HepG2 (cell line): Measurements from ENCODE around the gene RSPRY1. TPM values are rescaled to one million over a fixed set of nuclear protein-coding genes. Genes with fewer than 3 reads are reported as not detected.
A peak's percentile ranks its signal among the peaks of the same experiment; 100 is the strongest.

ENCODE experiments used
- CENPX ChIP-seq: sonication (generic); formaldehyde crosslinking; IDR thresholded peaks from 2 replicates; pipeline ENCODE4 v1.9.0; 2021; ENCODE audit warnings: mild to moderate bottlenecking, missing genetic modification reagents, moderate library complexity
- FOXC1 ChIP-seq: sonication (generic); formaldehyde crosslinking; IDR thresholded peaks from 2 replicates; pipeline ENCODE4 v1.8.0; 2022; ENCODE audit warnings: mild to moderate bottlenecking, missing genetic modification reagents, borderline replicate concordance
- KLF11 ChIP-seq: IDR thresholded peaks from 2 replicates; pipeline ENCODE4 v1.6.1; 2016; ENCODE audit warnings: missing compliant biosample characterization
- NFE2 ChIP-seq: sonication (generic); formaldehyde crosslinking; IDR thresholded peaks from 2 replicates; pipeline ENCODE4 v1.4.0; 2020; ENCODE audit warnings: missing genetic modification reagents
- NFKBIZ ChIP-seq: IDR thresholded peaks from 2 replicates; pipeline ENCODE4 v1.6.1; 2018; ENCODE audit warnings: missing genetic modification reagents, missing compliant biosample characterization
- NFYC ChIP-seq: IDR thresholded peaks from 2 replicates; pipeline ENCODE4 v1.6.1; 2016; ENCODE audit warnings: missing genetic modification reagents, missing compliant biosample characterization
- NR0B2 ChIP-seq: sonication (generic); formaldehyde crosslinking; IDR thresholded peaks from 2 replicates; pipeline ENCODE4 v1.4.0; 2020; ENCODE audit warnings: mild to moderate bottlenecking, missing genetic modification reagents
- PLRG1 ChIP-seq: fragments of 450-650 bp; conservative IDR thresholded peaks from 2 replicates; pipeline ENCODE4 v1.6.1; 2016
- POLR2AphosphoS5 ChIP-seq: IDR thresholded peaks from 2 replicates; pipeline ENCODE4 v1.6.1; 2012; ENCODE audit warnings: low read depth, low read length
- RNF2 ChIP-seq: fragments of 450-650 bp; conservative IDR thresholded peaks from 2 replicates; pipeline ENCODE4 v1.6.1; 2016; ENCODE audit warnings: low read depth
- SAFB2 ChIP-seq: sonication (generic); formaldehyde crosslinking; IDR thresholded peaks from 2 replicates; pipeline ENCODE4 v1.5.1; 2020; ENCODE audit warnings: missing genetic modification reagents, low read depth, mild to moderate bottlenecking, borderline replicate concordance
- SMARCC2 ChIP-seq: fragments of 450-650 bp; IDR thresholded peaks from 2 replicates; pipeline ENCODE4 v1.6.1; 2017; ENCODE audit warnings: antibody characterized with exemption, mild to moderate bottlenecking
- SNRNP70 ChIP-seq: fragments of 200-400 bp; formaldehyde crosslinking; IDR thresholded peaks from 2 replicates; pipeline ENCODE4 v1.6.1; 2017; ENCODE audit warnings: mild to moderate bottlenecking, low read depth, low read length, moderate library complexity
- TBP ChIP-seq: sonication (generic); formaldehyde crosslinking; IDR thresholded peaks from 2 replicates; pipeline ENCODE4 v1.5.0; 2020; ENCODE audit warnings: missing genetic modification reagents
- TCF7L2 ChIP-seq: IDR thresholded peaks from 2 replicates; pipeline ENCODE4 v1.6.1; 2011; ENCODE audit warnings: mild to moderate bottlenecking, low read depth, low read length, moderate library complexity
- ZBTB20 ChIP-seq: sonication (generic); formaldehyde crosslinking; IDR thresholded peaks from 2 replicates; pipeline ENCODE4 v1.8.1; 2023; ENCODE audit warnings: missing genetic modification reagents, low read depth, mild to moderate bottlenecking, borderline replicate concordance
- ZBTB44 ChIP-seq: sonication (generic); formaldehyde crosslinking; IDR thresholded peaks from 2 replicates; pipeline ENCODE4 v1.4.0; 2020; ENCODE audit warnings: missing genetic modification reagents
- ZNF124 ChIP-seq: sonication (generic); formaldehyde crosslinking; IDR thresholded peaks from 2 replicates; pipeline ENCODE4 v1.4.0; 2020; ENCODE audit warnings: missing genetic modification reagents
- ZNF382 ChIP-seq: sonication (generic); formaldehyde crosslinking; IDR thresholded peaks from 2 replicates; pipeline ENCODE4 v1.5.0; 2020; ENCODE audit warnings: missing genetic modification reagents, mild to moderate bottlenecking, borderline replicate concordance
- ZNF430 ChIP-seq: sonication (generic); formaldehyde crosslinking; IDR thresholded peaks from 2 replicates; pipeline ENCODE4 v1.9.0; 2021; ENCODE audit warnings: mild to moderate bottlenecking, missing genetic modification reagents
- ZNF431 ChIP-seq: sonication (generic); formaldehyde crosslinking; IDR thresholded peaks from 2 replicates; pipeline ENCODE4 v1.9.0; 2022; ENCODE audit warnings: missing genetic modification reagents, low read depth, mild to moderate bottlenecking, borderline replicate concordance
- ZNF550 ChIP-seq: sonication (generic); formaldehyde crosslinking; IDR thresholded peaks from 2 replicates; pipeline ENCODE4 v1.4.0; 2020; ENCODE audit warnings: mild to moderate bottlenecking, missing genetic modification reagents, borderline replicate concordance
- ZNF576 ChIP-seq: sonication (generic); formaldehyde crosslinking; IDR thresholded peaks from 2 replicates; pipeline ENCODE4 v1.4.0; 2020; ENCODE audit warnings: mild to moderate bottlenecking, missing genetic modification reagents
- ZNF776 ChIP-seq: sonication (generic); formaldehyde crosslinking; IDR thresholded peaks from 2 replicates; pipeline ENCODE4 v1.4.0; 2020; ENCODE audit warnings: mild to moderate bottlenecking, missing genetic modification reagents
- polyA plus RNA-seq, 8 experiments: library from polyadenylated mRNA; depleted of rRNA in 3 of 8; stranded (reverse) in 7 of 8; unstranded in 1 of 8; fragments of >200 nt; fragmentation: Illumina TruSeq in 4 of 8; extraction: Trizol in 4 of 8; gene quantifications; 2 replicates each; pipeline versions ENCODE4 v1.2.1 to v1.2.3, GENCODE V29; 2011 to 2016; ENCODE audit warnings: low read depth in 4 of 8, missing spikeins in 1 of 8, mixed read lengths in 1 of 8; ENCODE audit not compliant: insufficient read depth in 1 of 8
- total RNA-seq, 5 experiments: library from RNA; depleted of rRNA; stranded (reverse); fragments of >200 nt; fragmentation: Illumina TruSeq; extraction: Trizol; gene quantifications; 2 replicates each; pipeline ENCODE4 v1.2.3, GENCODE V29; 2016; ENCODE audit warnings: low read depth in 1 of 5
- TF ChIP-seq, protein P1 (sequence below): sonication (generic); formaldehyde crosslinking; IDR thresholded peaks from 2 replicates; pipeline ENCODE4 v1.4.0; 2020; ENCODE audit warnings: missing genetic modification reagents, mild to moderate bottlenecking, borderline replicate concordance
- TF ChIP-seq, protein P2 (sequence below): sonication (generic); formaldehyde crosslinking; conservative IDR thresholded peaks from 2 replicates; pipeline ENCODE4 v1.4.0; 2020; ENCODE audit warnings: missing genetic modification reagents

The RSPRY1 gene
- total and polyA plus RNA-seq, 2 of the 13 experiments (the other 11 are each of a cell fraction or from before 2014, with no cell fraction given), result 53.4 to 61.0 TPM

DNA sequence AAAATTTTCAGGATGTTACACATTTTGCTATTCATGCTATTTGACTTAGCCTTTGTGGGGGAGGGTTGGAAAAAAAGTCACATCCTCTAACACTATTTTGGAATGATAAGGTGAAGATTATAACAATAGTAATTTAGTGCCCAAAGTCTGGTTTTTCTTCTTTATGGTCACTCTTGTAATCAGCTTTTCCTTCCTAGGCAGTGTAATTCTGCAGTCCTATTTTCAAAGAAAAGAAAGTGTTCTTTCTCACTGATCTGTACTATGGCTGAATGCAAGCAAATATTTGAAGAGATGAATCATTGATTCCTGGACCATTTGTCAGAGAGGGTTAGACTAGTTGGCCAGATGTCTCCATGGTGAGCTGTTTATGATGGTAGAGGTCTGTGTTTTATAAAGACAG, 8.4 kb downstream of the RSPRY1 start (continued):
- TF ChIP-seq FOXC1 (no peak), TBP (CRISPR knock-in tag) (no peak), ZNF382 (no peak), RNF2 (no peak), NFYC (CRISPR knock-in tag) (no peak), CENPX (no peak), NR0B2 (CRISPR knock-in tag) (no peak), ZNF430 (CRISPR knock-in tag) (no peak), ZNF576 (CRISPR knock-in tag) (no peak), ZNF776 (CRISPR knock-in tag) (no peak), NFE2 (CRISPR knock-in tag) (no peak), PLRG1 (no peak), ZBTB20 (0 out of 2 replicates have a peak, but pooled peaks have one; percentile 45), KLF11 (CRISPR knock-in tag) (peak; percentile 69; the same call in 1 of the 2 replicates), SAFB2 (CRISPR knock-in tag) (no peak), ZNF431 (CRISPR knock-in tag) (no peak), SNRNP70 (no peak), ZNF124 (no peak), TCF7L2 (no peak), NFKBIZ (CRISPR knock-in tag) (0 out of 2 replicates have a peak, but pooled peaks have one; percentile 27), SMARCC2 (peak; percentile 82; the same call in 1 of the 2 replicates), POLR2AphosphoS5 (no peak), ZBTB44 (no peak), ZNF550 (CRISPR knock-in tag) (no peak)
- TF ChIP-seq, protein P1, sequence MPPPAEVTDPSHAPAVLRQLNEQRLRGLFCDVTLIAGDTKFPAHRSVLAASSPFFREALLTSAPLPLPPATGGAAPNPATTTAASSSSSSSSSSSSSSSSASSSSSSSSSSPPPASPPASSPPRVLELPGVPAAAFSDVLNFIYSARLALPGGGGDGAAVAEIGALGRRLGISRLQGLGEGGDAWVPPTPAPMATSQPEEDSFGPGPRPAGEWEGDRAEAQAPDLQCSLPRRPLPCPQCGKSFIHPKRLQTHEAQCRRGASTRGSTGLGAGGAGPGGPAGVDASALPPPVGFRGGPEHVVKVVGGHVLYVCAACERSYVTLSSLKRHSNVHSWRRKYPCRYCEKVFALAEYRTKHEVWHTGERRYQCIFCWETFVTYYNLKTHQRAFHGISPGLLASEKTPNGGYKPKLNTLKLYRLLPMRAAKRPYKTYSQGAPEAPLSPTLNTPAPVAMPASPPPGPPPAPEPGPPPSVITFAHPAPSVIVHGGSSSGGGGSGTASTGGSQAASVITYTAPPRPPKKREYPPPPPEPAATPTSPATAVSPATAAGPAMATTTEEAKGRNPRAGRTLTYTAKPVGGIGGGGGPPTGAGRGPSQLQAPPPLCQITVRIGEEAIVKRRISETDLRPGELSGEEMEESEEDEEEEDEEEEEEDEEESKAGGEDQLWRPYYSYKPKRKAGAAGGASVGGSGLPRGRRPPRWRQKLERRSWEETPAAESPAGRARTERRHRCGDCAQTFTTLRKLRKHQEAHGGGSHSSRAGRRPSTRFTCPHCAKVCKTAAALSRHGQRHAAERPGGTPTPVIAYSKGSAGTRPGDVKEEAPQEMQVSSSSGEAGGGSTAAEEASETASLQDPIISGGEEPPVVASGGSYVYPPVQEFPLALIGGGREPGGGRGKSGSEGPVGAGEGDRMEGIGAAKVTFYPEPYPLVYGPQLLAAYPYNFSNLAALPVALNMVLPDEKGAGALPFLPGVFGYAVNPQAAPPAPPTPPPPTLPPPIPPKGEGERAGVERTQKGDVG (CRISPR knock-in tag), result no peak
- TF ChIP-seq, protein P2, sequence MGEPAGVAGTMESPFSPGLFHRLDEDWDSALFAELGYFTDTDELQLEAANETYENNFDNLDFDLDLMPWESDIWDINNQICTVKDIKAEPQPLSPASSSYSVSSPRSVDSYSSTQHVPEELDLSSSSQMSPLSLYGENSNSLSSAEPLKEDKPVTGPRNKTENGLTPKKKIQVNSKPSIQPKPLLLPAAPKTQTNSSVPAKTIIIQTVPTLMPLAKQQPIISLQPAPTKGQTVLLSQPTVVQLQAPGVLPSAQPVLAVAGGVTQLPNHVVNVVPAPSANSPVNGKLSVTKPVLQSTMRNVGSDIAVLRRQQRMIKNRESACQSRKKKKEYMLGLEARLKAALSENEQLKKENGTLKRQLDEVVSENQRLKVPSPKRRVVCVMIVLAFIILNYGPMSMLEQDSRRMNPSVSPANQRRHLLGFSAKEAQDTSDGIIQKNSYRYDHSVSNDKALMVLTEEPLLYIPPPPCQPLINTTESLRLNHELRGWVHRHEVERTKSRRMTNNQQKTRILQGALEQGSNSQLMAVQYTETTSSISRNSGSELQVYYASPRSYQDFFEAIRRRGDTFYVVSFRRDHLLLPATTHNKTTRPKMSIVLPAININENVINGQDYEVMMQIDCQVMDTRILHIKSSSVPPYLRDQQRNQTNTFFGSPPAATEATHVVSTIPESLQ (CRISPR knock-in tag), result no peak
